Measurements from ENCODE around the gene PCDH1. TPM values are rescaled to one million over a fixed set of nuclear protein-coding genes. Genes with fewer than 3 reads are reported as not detected.
"Not testable (repeated sequence)": the region's sequence is repeated elsewhere in the genome, so short reads cannot be mapped to it uniquely, and the experiment has no call there.

Gene PCDH1
- total RNA-seq: 100 to 1,000 TPM; 133 to 147 TPM
- long read RNA-seq, transcript PCDH1-203 (3 exons, 3,827 nt): major isoform, 7 of 36 reads
- long read RNA-seq, partial matches to known transcripts: 4 of 36 reads
- long read RNA-seq, other reads (novel, unspliced or antisense): 25 of 36 reads

DNA sequence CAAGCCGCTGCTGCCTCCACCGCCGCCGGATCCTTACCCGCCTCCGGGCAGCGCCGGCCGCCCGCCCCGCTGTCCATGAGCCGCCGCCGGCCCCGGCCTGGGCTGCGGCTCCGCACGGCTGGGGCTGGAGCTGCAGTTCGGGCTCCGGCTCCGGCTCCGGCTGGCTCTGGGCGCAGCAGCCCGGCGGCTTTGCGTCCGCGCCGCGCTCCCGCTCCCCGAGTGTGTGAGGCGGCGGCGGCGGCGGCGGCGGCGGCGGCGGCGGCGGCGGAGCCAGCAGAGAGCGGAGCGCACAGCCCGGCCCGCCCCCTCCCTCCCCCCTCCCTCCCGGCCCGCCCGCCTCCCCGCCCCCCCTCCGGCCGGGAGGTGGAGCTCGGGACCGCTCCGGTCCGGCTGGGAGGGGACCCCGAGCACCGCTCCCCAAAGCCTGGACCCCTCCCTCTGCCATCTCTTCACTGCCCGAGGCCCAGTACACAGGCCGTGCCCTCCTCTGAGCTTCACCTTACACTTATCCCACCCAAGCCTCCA lies at the start of gene PCDH1:
PCDH1 (minus strand) TSS at position 225 of the 525 bp plus-strand sequence; CDS start at position 77, 148 bp downstream.
- intact Hi-C loops (cut with DNase I, micrococcal nuclease): loop anchor here in 1 of 2 donors (5.0 kb wide), 1 partner anchor 176 kb away; no protein-coding TSS in a partner anchor
- DNase-seq (peak; percentile 64 to 69), ATAC-seq (peak; percentile 32)

- no peak for ATAC-seq
- intact Hi-C loops (cut with DNase I, micrococcal nuclease): no loop called here
- no peak for DNase-seq
These were observed 48.2 kb upstream of the PCDH1 start for GRCh38 chr5:141926434-141926833.

DNA sequence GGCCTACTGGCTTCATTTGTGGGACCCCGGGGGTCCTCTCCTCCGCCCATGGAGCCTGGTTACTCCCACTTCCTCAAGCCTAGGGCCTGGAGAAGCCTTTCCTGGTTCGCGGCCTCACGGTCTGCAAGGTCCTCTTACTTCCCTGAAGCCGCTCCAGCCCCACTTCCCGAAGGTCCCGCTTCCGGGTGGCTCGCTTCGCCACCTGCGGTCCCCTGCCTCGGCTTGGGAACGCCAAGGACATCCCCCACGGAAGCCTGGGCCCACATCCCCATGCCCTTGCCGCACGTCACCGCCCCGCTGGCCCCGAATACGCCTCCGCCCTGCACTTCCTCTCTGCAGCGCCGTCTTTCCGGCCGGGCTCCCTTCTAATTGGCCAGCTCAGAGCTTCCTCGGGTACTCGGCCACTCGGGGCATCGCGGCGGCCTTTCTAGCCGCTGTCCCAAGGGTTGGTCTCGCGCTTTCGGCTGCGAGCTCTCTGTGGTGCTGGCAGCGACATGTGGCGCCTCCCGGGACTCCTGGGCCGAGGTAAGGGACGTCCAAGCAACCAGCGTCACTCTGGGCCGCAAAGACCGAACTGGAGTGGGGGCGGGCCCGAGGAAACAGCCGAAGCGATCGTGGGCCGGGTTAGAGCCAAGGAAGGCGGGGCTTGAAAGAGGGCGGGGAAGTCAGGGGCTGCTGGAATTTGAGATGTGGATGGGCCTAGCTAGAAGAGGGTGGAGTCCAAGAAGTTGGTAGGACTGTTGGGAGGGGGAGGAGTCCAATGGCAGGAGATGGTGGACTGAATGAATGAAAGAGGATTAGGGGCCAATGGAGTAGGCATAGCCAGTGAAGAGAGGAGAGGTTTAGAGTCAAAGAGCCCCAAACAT lies 45.5 kb upstream of the PCDH1 start, which contains the start of gene DELE1:
DELE1 (plus strand) TSS at position 424 of the 866 bp plus-strand sequence; CDS start at position 495, 71 bp downstream.
- intact Hi-C loops (cut with DNase I, micrococcal nuclease): no loop called here
- DNase-seq (peak; percentile 96), ATAC-seq (peak; percentile 91)

DNA sequence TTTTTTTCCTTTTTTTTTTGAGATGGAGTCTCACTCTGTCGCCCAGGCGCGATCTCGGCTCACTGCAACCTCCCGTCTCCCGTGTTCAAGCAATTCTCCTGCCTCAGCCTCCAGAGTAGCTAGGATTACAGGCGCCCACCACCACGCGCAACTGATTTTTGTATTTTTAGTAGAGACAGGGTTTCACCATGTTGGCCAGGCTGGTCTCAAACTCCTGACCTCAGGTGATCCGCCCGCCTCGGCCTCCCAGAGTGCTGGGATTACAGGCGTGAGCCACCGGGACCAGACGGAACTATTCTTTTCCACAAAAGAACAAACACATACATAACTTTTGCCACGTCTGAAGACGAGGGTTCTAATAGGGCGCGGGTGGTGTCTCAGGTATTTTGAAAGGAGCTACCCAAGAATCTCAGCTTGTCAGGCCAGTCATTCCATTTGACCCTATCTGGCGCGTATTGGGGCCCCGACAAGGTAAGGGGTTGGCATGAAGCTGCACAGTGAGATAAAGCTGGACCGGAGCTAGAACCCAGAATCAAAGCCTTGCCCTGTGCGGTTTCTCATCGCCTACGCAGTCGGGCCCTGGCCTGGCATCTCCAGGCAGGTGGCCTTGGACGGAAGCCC lies 44.7 kb upstream of the PCDH1 start:
- peak; percentile 9 for ATAC-seq
- intact Hi-C loops (cut with DNase I, micrococcal nuclease); DNase-seq: not testable (repeated sequence)

GRCh38 chr5:141920771-141921170 lies 42.6 kb upstream of the PCDH1 start:
- DNase-seq (no peak), ATAC-seq (no peak)
- intact Hi-C loops (cut with DNase I, micrococcal nuclease): no loop called here

DNA sequence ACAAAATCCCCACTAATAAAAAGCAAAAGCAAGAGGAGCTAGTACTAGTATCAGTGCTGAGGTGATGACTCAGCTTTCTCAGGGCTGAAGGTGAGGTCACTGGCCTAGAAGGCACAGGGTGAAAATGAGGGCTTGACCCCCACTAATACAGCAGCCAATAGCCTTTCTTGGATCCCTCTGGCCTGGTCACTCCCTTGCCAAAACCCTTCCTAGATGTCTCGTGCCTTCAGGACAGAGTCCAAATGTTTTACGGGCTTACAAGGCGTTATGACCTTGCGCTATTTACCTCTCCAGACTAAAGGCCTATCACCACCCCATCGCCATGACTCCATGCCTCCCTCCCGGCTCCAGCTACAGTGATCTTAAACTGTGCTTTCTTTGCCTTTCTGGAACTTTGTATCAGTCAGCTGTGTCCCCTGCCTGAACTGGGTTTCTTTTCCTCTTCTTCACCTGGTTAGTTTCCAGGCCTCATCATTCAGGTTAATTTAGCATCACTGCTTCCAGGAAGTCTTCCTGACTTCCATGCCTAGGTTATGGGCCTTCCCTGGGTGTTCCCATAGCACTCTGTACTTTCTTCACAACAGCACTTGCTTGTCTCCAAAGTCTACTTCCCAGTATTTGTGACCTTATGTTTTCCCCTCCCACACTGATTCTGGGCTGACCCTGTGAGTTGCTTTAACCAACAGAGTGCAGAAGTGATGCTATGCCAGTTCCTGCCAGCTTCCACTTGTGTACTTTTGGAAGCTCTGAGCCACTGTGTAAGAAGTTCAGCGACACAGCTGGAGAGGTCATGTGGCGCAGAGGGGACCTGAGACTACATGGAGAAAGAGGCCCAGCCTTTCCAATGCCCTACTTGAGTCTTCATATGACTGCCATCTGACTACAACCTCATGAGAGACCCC lies 41.3 kb upstream of the PCDH1 start:
- DNase-seq (peak; percentile 31 to 51), ATAC-seq (peak; percentile 51)
- intact Hi-C loops (cut with DNase I, micrococcal nuclease): no loop called here

- intact Hi-C loops (cut with DNase I, micrococcal nuclease): no loop called here
- peak; percentile 70 for ATAC-seq
- DNase-seq: no peak
These were observed 39.5 kb upstream of the PCDH1 start for GRCh38 chr5:141917760-141918159.

DNA sequence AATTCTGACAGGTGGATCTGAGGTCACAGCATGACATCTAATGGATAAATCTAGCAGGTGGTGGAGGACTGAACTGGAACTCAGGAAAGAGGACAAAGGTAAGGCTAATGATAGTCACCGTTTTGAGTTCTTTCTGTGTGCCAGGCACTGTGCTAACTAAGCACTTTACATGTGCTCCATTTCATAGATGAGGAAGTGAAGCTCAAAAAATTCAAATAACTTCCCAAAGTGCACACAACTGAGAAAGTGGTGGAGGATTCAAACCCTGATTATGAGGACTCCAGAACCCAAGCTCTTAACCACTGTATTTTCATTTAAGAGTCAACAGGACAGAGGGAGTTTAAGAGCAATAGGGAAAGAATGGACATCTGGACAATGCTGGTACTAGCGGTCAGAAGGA lies 38.3 kb upstream of the PCDH1 start:
- DNase-seq (no peak), ATAC-seq (no peak)
- intact Hi-C loops (cut with DNase I, micrococcal nuclease): no loop called here

DNA sequence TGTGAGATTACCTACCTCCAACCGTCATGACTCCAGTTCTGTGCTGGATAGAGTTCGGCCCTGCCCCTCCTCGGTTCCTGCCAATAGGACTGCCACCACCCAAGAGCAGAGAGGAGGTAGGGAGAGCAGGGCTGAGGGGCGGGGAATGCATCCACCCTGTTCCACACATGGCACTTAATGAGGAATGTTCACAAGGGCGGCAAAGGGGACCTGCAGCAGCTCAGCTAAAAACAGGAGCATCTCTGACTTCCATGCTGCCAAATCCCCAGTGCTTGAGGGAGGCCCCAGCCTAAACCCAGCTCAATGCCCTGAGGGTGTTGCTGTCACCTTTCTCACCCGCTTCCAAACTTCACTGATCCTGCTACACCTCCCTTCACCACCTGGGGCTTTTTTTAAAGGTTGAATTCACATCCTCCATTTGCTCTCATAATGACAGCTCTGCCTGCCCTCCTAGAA lies 37.7 kb upstream of the PCDH1 start:
- peak; percentile 32 to 42 for DNase-seq
- peak; percentile 48 for ATAC-seq
- intact Hi-C loops (cut with DNase I, micrococcal nuclease): no loop called here

DNA sequence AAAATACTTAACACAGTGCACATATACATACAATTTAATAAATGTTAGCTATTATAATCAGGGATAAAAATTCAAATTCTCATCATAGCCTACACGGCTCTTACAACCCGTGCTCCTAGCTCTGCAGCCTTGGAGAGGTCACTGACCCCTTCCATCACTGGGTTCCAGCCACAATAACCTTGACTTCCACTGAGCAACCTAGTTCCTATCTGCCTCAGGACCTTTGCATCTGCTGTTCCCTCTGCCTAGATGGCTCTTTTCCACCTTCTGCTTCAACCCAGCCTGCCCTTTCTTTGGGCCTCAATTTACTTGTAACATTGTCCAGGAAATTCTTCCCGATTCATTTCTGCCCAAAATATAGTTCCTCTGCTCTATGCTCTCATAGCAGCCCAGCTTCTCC lies 36.6 kb upstream of the PCDH1 start:
- DNase-seq (no peak), ATAC-seq (no peak)
- intact Hi-C loops (cut with DNase I, micrococcal nuclease): no loop called here

GRCh38 chr5:141914199-141914743 lies 36.1 kb upstream of the PCDH1 start:
- DNase-seq (peak; percentile 53 to 71), ATAC-seq (peak; percentile 61)
- intact Hi-C loops (cut with DNase I, micrococcal nuclease): no loop called here

DNA sequence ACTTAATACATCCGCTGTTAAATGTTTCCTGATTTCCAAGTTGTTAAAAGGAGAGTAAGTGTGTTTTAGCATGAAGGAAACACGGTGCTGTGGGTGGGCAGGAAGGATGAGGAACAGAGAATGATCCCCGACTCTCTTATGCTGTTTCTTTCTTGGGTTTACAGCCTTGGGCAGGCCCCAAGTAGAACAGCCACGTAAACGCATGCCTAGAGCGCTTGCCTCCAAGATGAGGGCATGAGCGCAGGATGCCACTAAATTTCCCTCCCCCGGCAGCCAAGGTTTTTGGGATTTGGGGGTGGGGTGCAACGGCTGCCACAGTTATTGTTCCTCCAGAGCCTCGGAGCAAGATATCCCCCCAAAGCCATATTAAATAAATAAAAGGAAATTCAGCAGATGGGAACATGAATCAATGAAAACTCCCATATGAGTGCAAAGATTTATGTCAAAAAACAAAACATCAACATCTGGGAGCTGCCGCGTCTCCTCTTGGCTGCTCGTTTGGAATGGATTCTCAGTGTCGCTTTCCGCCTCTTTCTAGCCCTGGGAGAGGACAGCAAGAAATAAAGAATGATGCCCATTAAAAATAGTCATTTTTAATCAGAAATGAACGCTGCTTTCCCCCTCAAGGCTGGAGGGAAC lies 35.5 kb upstream of the PCDH1 start:
- ATAC-seq (no peak), DNase-seq (no peak)
- intact Hi-C loops (cut with DNase I, micrococcal nuclease): no loop called here

- intact Hi-C loops (cut with DNase I, micrococcal nuclease): no loop called here
- DNase-seq (no peak), ATAC-seq (no peak)
These were observed 32.1 kb upstream of the PCDH1 start for GRCh38 chr5:141910271-141910673.

GRCh38 chr5:141909212-141909611 lies 31.0 kb upstream of the PCDH1 start:
- ATAC-seq (no peak), DNase-seq (no peak)
- intact Hi-C loops (cut with DNase I, micrococcal nuclease): no loop called here

DNA sequence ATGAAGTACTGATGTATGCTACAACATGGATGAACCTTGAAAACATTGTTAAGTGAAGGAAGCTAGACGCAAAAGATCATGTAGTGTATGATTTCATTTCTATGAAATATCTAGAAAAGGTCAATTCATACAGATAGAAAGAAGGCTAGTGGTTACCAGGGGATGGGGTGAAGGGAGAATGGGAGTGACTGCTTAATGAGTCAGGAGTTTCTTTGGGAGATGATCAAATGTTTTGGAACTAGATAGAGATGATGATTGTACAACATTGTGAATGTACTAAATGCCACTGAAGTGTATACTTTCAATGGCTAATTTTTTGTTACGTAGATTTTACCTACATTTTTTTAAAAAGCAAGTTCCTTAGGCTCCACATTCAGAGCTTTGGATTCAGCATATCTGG lies 30.6 kb upstream of the PCDH1 start:
- ATAC-seq (no peak), DNase-seq (no peak)
- intact Hi-C loops (cut with DNase I, micrococcal nuclease): no loop called here

GRCh38 chr5:141906972-141907371 lies 28.8 kb upstream of the PCDH1 start:
- intact Hi-C loops (cut with DNase I, micrococcal nuclease): no loop called here
- DNase-seq: no peak
- no peak for ATAC-seq

DNA sequence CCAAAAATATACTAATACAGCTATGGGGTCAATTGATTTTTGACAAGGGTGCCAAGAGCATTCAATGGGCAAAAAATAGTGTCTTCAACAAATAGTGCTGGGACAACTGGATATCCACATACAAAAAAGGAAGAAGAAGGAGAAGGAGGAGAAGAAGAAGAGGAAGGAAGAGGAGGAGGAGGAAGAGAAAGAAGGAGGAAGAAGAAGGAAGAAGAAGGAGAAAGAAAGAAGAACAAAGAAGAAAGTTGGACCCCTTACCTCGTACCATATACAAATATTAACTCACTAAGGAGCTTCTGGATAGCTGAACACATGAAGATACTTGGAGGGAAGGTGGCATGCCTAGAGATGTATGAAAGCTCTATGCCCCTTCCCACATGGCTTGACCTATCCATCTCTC lies 28.3 kb upstream of the PCDH1 start:
- DNase-seq (no peak), ATAC-seq (no peak)
- intact Hi-C loops (cut with DNase I, micrococcal nuclease): no loop called here

DNA sequence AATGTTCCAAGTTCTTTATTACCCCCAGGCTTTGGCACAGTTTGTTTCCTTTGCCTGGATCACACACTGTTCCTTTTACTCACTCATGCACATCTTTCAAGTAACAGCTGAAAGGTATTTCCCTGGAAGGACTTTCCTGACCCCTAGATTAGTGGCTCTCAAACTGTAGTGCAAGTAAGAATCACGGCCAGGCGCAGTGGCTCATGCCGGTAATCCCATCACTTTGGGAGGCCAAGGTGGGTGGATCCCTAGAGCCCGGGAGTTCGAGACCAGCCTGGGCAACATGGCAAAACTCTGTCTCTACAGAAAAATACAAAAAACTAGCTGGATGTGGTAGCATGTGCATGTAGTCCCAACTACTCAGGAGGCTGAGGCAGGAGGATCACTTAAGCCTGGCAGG lies 26.3 kb upstream of the PCDH1 start:
- ATAC-seq: no peak
- no peak for DNase-seq
- intact Hi-C loops (cut with DNase I, micrococcal nuclease): no loop called here

All from left colon (tissue), 2 donors.